ENCODE data around the gene FAS. TPM values are rescaled to one million over a fixed set of nuclear protein-coding genes. Genes with fewer than 3 reads are reported as not detected.

The FAS gene
- total RNA-seq, 4 donors from 2014 or later: 9.0 to 58.5 (median 53.6) TPM

- WGBS, 2 donors (ENCODE audit: low coverage in 1 of 2): 81 to 83% methylated on average over 1 of the region's 1 CpG
- intact Hi-C loops (cut with DNase I; ENCODE audit: low total_unique reads) (no loop called here), in situ Hi-C loops (cut with MboI; ENCODE audit: low pct_ligation_motif_present in 1 of 4, low pct_unique_long_range_greater_than_20kb in 1 of 4, low sequenced_read_pairs in 3 of 4) (no loop called here)
- H3K4me1 ChIP-seq: peaks cover 0 to 8% (median 0%) of the 10 kb centered on the region in 4 donors
- H3K27me3 ChIP-seq: no peaks in the 10 kb centered on the region
- no peak overlapping the region for H3K4me3 ChIP-seq
- H3K27ac ChIP-seq: no peak overlapping the region
- no peaks in the 10 kb centered on the region for H3K9me3 ChIP-seq
- no peaks in the 10 kb centered on the region for H3K36me3 ChIP-seq
- TF ChIP-seq CTCF (IDR thresholded peaks at IDR 0.05) (no peak), POLR2AphosphoS5 (IDR thresholded peaks at IDR 0.05) (no peak), POLR2A (IDR thresholded peaks at IDR 0.05) (no peak), EP300 (IDR thresholded peaks at IDR 0.05; ENCODE audit: low read depth) (no peak)
- no peak for DNase-seq
Measured at GRCh38 chr10:88960802-88961201, 29.8 kb upstream of the FAS start.

GRCh38 chr10:88961266-88961665 is 29.3 kb upstream of the FAS start:
- H3K36me3 ChIP-seq: no peaks in the 10 kb centered on the region
- in situ Hi-C loops (cut with MboI; ENCODE audit: low pct_ligation_motif_present in 1 of 4, low pct_unique_long_range_greater_than_20kb in 1 of 4, low sequenced_read_pairs in 3 of 4): no loop called here
- no peak for TF ChIP-seq POLR2A (IDR thresholded peaks at IDR 0.05)
- no peak for TF ChIP-seq EP300 (IDR thresholded peaks at IDR 0.05; ENCODE audit: low read depth)
- TF ChIP-seq CTCF (IDR thresholded peaks at IDR 0.05): no peak
- no peak for TF ChIP-seq POLR2AphosphoS5 (IDR thresholded peaks at IDR 0.05)
- no peaks in the 10 kb centered on the region for H3K27me3 ChIP-seq
- H3K4me1 ChIP-seq: peaks cover 0 to 8% (median under 1%) of the 10 kb centered on the region in 4 donors
- no peak overlapping the region for H3K27ac ChIP-seq
- H3K9me3 ChIP-seq: no peaks in the 10 kb centered on the region
- intact Hi-C loops (cut with DNase I; ENCODE audit: low total_unique reads): no loop called here
- no peak for DNase-seq
- no peak overlapping the region for H3K4me3 ChIP-seq

DNA sequence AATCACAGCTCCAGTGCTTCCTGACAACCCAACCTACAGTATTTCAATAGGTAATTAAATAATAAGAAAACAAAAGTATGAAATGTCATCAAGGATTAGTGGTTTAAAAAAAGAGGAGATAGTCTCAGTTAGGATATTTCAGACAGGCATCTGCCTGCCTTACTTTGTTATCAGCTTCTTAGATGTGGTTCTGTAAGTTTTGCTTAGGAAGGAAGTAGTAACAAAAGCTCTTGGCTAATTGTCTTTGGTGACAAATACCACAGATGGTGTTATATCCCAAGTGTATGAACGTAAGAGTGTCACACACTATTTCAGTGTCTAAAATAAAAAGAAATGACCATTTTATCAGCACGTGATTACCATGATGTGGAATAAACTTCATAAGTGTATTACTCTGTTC is 28.3 kb upstream of the FAS start:
- Histone ChIP-seq H3K36me3 (no peaks in the 10 kb centered on the region), H3K27me3 (no peaks in the 10 kb centered on the region), H3K4me1 (peaks cover 0 to 18% (median 5%) of the 10 kb centered on the region in 4 donors), H3K9me3 (no peaks in the 10 kb centered on the region), H3K27ac (no peak overlapping the region), H3K4me3 (no peak overlapping the region)
- intact Hi-C loops (cut with DNase I; ENCODE audit: low total_unique reads): no loop called here
- WGBS, 2 donors (ENCODE audit: low coverage in 1 of 2): 76 to 81% methylated on average over 2 of the region's 2 CpGs
- in situ Hi-C loops (cut with MboI; ENCODE audit: low pct_ligation_motif_present in 1 of 4, low pct_unique_long_range_greater_than_20kb in 1 of 4, low sequenced_read_pairs in 3 of 4): no loop called here
- DNase-seq: no peak
- TF ChIP-seq POLR2AphosphoS5 (IDR thresholded peaks at IDR 0.05) (no peak), EP300 (IDR thresholded peaks at IDR 0.05; ENCODE audit: low read depth) (no peak), CTCF (IDR thresholded peaks at IDR 0.05) (no peak), POLR2A (IDR thresholded peaks at IDR 0.05) (no peak)

GRCh38 chr10:88963318-88963717 is 27.3 kb upstream of the FAS start:
- TF ChIP-seq POLR2AphosphoS5 (IDR thresholded peaks at IDR 0.05) (no peak), EP300 (IDR thresholded peaks at IDR 0.05; ENCODE audit: low read depth) (no peak), CTCF (IDR thresholded peaks at IDR 0.05) (no peak), POLR2A (IDR thresholded peaks at IDR 0.05) (no peak)
- Histone ChIP-seq H3K9me3 (no peaks in the 10 kb centered on the region), H3K36me3 (no peaks in the 10 kb centered on the region), H3K27me3 (no peaks in the 10 kb centered on the region), H3K4me1 (peaks cover 0 to 18% (median 5%) of the 10 kb centered on the region in 4 donors), H3K4me3 (no peak overlapping the region), H3K27ac (no peak overlapping the region)
- intact Hi-C loops (cut with DNase I; ENCODE audit: low total_unique reads): no loop called here
- in situ Hi-C loops (cut with MboI; ENCODE audit: low pct_ligation_motif_present in 1 of 4, low pct_unique_long_range_greater_than_20kb in 1 of 4, low sequenced_read_pairs in 3 of 4): no loop called here
- WGBS, 2 donors (ENCODE audit: low coverage in 1 of 2): 97 to 100% methylated on average over 2 of the region's 2 CpGs
- no peak for DNase-seq

Data from transverse colon (tissue), 4 donors.